A549 treated with CORT108297 at 1 μM for 4 hours (cell line): Measurements from ENCODE around the gene DNM1. TPM values are rescaled to one million over a fixed set of nuclear protein-coding genes. Genes with fewer than 3 reads are reported as not detected.

Source experiments
- total RNA-seq: library from RNA; stranded (reverse); fragments of 200-300 nt; extraction: Qiagen RNA extraction; gene quantifications from 5 replicates; pipeline ENCODE4 v1.2.3, GENCODE V29; 2022

The DNM1 gene
- 78.2 to 96.1 TPM (median 86.9 TPM) in 5 replicates for total RNA-seq

DNA sequence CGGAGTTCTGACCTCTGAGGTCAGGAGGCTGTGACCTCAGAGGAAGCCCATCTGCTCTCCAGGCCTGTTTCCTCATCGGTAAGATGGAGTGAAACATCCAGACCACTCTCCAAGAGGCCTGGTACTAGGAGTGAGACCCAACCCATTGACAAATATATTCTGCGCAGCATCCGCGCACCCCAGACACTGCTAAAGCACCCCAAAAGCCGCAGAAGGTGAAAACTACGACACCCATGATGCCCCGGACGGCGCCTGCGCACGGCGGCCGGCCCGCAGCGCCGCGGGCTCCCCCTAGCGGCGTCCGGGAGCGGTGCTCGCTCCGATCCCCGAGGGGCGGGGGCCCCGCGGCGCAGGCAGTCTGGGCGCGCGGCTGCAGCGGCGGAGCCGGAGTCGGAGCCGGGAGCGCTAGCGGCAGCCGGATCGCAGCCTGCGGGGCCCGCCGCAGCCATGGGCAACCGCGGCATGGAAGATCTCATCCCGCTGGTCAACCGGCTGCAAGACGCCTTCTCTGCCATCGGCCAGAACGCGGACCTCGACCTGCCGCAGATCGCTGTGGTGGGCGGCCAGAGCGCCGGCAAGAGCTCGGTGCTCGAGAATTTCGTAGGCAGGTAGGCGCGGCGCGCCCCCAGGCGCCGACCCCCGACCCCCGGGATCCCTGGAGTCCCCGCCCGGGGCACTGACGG is at the start of gene DNM1:
Gene DNM1, plus strand, starts transcription at position 356 of the 683 bp plus-strand sequence. Its CDS starts 92 bp downstream, at position 448.

DNA sequence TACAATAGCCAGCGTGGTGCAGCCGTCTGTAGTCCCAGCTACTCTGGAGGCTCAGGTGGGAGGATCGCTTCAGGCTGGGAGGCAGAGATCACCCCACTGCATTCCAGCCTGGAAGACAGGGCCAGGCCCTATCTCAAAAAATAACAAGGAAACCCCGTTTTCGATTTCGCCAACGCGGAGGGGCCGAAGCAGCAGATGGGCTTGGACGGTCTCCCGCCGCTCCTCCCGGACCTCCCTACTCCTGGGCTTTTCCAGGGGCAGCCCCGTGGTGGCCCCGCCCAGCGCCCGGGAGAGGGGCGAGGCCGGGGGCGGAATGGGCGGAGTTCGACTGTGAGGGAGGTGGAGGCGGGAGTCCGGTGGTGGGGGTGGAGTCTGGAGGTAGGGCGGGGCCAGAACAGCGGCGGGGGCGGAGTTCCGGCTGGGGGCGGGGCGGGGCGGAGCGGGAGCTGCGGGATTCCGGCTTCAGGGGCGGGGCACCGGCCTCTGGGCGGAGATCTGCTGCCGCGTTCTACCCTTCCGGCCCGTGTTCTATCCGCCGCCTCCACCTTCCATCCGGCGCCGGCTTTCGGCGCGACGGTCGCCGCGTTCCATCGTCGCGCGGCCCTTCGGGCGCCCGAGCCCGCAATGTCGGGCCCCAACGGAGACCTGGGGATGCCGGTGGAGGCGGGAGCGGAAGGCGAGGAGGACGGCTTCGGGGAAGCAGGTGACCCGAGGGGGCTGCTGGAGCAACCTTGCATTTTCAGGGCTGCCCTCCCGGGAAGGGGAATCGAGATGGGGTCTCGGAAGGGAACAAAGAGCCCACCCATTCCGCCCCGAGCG is 43.2 kb upstream of the DNM1 start, which contains the start of gene BBLN:
Gene BBLN, plus strand, starts transcription at position 482 of the 819 bp plus-strand sequence. Its CDS starts 143 bp downstream, at position 625.

DNA sequence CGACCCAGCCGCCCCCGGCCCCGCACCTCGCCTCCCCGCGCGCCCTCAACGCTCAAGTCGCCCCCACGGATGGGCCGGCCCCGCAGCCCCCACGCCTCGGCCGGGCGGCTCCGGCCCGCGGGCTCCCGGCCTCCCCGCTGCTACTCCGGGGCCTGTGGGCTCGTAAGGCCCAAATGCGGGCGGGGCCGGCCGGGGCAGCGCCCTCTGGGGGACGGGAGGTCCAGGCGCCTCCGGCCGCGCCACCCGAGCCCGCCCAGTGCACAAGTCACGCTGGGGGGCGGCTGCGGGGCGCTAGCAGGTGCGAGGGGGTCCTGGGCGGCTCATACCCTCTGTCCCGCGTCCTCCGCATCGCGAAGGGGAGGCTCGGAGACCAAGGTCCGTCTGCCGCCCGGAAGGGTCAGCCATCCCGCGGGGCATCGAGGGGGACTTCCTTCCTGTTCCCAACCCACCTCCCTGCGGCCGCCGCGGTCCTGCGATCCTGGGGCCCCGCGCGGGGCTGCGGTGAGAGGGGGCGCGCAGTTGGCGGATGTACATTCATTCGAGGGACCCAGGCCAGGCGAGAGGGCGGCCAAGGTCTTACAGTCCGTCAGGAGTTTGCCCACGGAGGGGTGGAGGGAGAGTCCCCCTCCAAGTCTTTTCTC is 11.7 kb upstream of the DNM1 start, which contains the start of gene CIZ1:
Gene CIZ1, minus strand, starts transcription at position 167 of the 641 bp plus-strand sequence. CDS start 715 bp downstream, outside the sequence.

DNA sequence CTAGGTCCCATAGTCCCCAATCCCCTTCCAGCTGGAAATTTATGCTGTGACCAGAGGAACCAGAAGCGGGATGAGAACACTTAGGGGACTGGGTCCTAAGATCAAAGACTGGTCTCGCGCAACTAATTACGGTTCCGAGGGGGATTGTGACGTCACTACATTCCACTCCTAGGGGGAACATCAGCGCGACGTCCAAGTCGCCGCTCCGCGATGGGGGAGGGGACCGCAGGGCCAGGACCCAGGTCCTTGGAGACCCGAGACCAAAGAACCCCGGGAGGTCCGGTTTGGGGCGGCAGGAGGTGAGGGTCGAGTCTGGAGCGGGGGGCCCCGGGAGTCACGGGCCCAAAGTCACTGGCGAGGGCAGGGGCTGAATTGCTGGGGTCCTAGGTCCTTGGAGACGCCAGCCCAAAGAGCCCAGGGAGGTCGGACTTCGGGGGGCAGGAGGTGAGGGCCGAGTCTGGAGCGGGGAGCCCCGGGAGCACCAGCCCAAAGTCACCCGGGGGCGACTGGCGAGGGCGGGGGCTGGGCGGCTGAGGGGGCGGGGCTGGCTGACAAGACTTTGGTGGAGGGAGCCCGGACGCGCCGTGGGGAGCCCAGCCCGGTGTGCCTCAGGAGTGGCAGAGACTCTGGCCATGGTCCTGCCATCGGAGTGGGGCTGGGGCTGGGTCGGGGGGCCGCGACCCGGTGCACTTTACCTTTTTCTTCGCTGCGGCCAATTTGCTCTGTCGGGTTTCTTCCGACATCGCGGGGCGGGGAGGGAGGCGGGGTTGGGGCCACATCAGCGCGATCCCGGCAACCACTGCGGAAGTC is 72.2 kb downstream of the DNM1 start, which contains the start of gene GOLGA2:
Gene GOLGA2, minus strand, starts transcription at position 810 of the 810 bp plus-strand sequence. Its CDS starts 31 bp downstream, at position 779.

DNA sequence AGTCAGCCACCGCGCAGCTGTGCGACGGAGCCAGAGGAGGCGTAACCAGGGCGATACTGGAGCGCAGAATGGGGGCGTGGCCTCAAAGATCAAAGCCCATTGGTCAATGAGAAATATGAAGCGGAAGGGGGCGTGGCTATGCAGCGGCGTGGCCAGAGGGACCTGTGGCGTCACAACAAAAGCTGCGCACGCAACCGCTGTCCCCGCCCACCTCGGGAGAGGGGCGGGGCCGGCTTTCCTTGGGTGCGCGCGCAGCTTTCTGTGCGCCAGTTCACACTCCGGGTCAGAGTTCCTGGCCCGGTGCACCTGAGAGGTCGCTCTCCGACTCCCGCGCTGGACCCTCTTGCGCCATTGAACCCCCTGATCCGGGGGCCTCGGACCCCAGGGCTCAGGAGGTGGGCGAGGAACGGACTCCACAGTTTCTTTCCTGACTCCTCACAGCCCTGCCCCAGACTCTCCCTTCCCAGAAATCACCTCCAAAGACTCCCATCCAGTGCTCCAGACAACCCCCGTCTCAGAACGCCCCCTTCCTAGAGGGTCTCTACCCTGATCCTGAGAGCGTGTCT is 72.9 kb downstream of the DNM1 start, which contains the start of gene SWI5:
Gene SWI5, plus strand, starts transcription at position 269 of the 566 bp plus-strand sequence.

Other genes with a start within 250 kb of the DNM1 start
- 50.6 to 81.0 TPM (median 63.1 TPM) in 5 replicates for gene EEIG1, start 222.4 kb upstream of the DNM1 start, total RNA-seq
- 5.1 to 7.5 TPM (median 7.2 TPM) in 5 replicates for gene NAIF1, start 136.1 kb upstream of the DNM1 start, total RNA-seq
- gene SLC25A25, start 135.1 kb upstream of the DNM1 start, total RNA-seq: 7.0 to 9.2 TPM (median 7.7 TPM) in 5 replicates
- 76.5 to 104 TPM (median 94.8 TPM) in 5 replicates for gene PTGES2, start 75.7 kb upstream of the DNM1 start, total RNA-seq
- gene LCN2, start 53.9 kb upstream of the DNM1 start, total RNA-seq: 2.8 to 6.5 TPM (median 3.4 TPM) in 5 replicates
- 41.2 to 69.2 TPM (median 66.0 TPM) in 5 replicates for gene BBLN, start 43.1 kb upstream of the DNM1 start, total RNA-seq
- gene CIZ1, start 11.8 kb upstream of the DNM1 start, total RNA-seq: 75.2 to 92.1 TPM (median 88.1 TPM) in 5 replicates
- 38.8 to 54.8 TPM (median 46.5 TPM) in 5 replicates for gene GOLGA2, start 72.6 kb downstream of the DNM1 start, total RNA-seq
- gene SWI5, start 72.9 kb downstream of the DNM1 start, total RNA-seq: 41.5 to 51.4 TPM (median 46.9 TPM) in 5 replicates
- gene TRUB2, start 119.1 kb downstream of the DNM1 start, total RNA-seq: 40.0 to 56.0 TPM (median 51.8 TPM) in 5 replicates
- 47.6 to 64.3 TPM (median 63.2 TPM) in 5 replicates for gene COQ4, start 119.5 kb downstream of the DNM1 start, total RNA-seq
- gene SLC27A4, start 137.1 kb downstream of the DNM1 start, total RNA-seq: 38.8 to 52.9 TPM (median 48.0 TPM) in 5 replicates
- gene URM1, start 168.0 kb downstream of the DNM1 start, total RNA-seq: 65.5 to 89.4 TPM (median 85.3 TPM) in 5 replicates
- gene CERCAM, start 217.5 kb downstream of the DNM1 start, total RNA-seq: 32.0 to 43.1 TPM (median 38.8 TPM) in 5 replicates